Prostate gland (tissue), 2 donors: ENCODE results near the gene FLVCR1. TPM values are rescaled to one million over a fixed set of nuclear protein-coding genes. Genes with fewer than 3 reads are reported as not detected.

Experiments
- DNase-seq: peaks from one replicate; pipeline ENCODE4 v3.0.0-alpha.2; 2019; ENCODE audit warnings: low spot score
- H3K27ac ChIP-seq, 2 donors: fragments of 200-600 bp; sonication (generic); 2 replicates each; pipeline ENCODE4 v1.5.1; 2017 to 2019
- H3K27me3 ChIP-seq: fragments of 200-600 bp; sonication (generic); replicated peaks from 2 replicates; pipeline ENCODE4 v1.5.1; 2019; ENCODE audit not compliant: insufficient read depth
- H3K36me3 ChIP-seq, 2 donors: fragments of 200-600 bp; sonication (generic); 1 replicate in 1 of 2; 2 replicates in 1 of 2; pipeline versions ENCODE4 v1.5.1 to v1.8.1; 2017 to 2019
- H3K4me1 ChIP-seq: fragments of 200-600 bp; sonication (generic); replicated peaks from 2 replicates; pipeline ENCODE4 v1.5.1; 2019
- H3K4me3 ChIP-seq, 2 donors: fragments of 200-600 bp; sonication (generic); 2 replicates each; pipeline ENCODE4 v1.5.1; 2017 to 2019
- H3K9me3 ChIP-seq: fragments of 200-600 bp; sonication (generic); 2 replicates; pipeline ENCODE4 v1.5.1; 2017
- CTCF ChIP-seq, 4 experiments: fragments of 200-600 bp in 2 of 4; fragments of 450-650 bp in 2 of 4; sonication (generic) in 2 of 4; IDR thresholded peaks; 1 replicate in 3 of 4; 2 replicates in 1 of 4; pipeline ENCODE4 v1.5.1; 2016 to 2019; ENCODE audit warnings: antibody characterized with exemption in 4 of 4, mild to moderate bottlenecking in 2 of 4, moderate library complexity in 2 of 4
- POLR2A ChIP-seq: fragments of 450-650 bp; IDR thresholded peaks from one replicate; pipeline ENCODE4 v1.6.1; 2016; ENCODE audit warnings: antibody characterized with exemption, mild to moderate bottlenecking
- POLR2AphosphoS5 ChIP-seq: sonication (generic); formaldehyde crosslinking; IDR thresholded peaks from one replicate; pipeline ENCODE4 v1.6.1; 2017; ENCODE audit warnings: antibody characterized with exemption
- WGBS: methylation state at CpG from one replicate; pipeline ENCODE4 v1.1.5; 2018; 5-methylcytosine and 5-hydroxymethylcytosine counted together
- intact Hi-C: fragments of 100-400 bp; cut with DNase I; formaldehyde crosslinking; loops from one replicate; pipeline ENCODE4 v1.14.2; 2022
- total RNA-seq, 2 donors: library from RNA; depleted of rRNA; stranded (reverse); fragments of >200 nt; gene quantifications; one replicate each; pipeline ENCODE4 v1.1.0, GENCODE V29; 2016

Gene FLVCR1
- total RNA-seq, 2 donors from 2014 or later = 11.1 to 13.4 TPM

DNA sequence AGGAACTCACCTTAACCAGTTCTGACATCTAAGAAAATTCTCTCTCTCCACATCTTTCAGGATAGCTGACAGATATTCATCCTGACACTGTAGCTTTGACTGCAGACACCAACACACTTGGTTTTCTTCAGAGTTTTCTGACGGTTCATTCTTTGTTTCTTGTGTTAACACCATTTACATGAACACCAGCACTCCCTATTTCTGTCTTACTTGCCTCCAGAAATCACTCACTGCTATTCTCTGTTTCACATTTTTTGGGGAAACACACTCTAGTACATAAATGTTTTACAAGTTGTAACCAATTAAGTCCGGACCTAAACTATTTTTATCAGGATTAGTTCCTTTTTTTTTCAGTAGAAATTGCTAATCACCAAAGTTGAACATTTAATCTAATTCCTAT, 15.4 kb downstream of the FLVCR1 start:
- Histone ChIP-seq H3K36me3 (no peaks in the 10 kb centered on the region), H3K9me3 (no peaks in the 10 kb centered on the region), H3K4me1 (no peaks in the 10 kb centered on the region), H3K4me3 (no peak overlapping the region), H3K27ac (no peak overlapping the region), H3K27me3 (no peaks in the 10 kb centered on the region)
- DNase-seq = no peak
- intact Hi-C loops = no loop called here
- WGBS = 66% methylated on average over 2 of the region's 2 CpGs
- TF ChIP-seq POLR2AphosphoS5 (no peak), CTCF (IDR thresholded peaks at IDR 0.05) (no peak), POLR2A (no peak)

DNA sequence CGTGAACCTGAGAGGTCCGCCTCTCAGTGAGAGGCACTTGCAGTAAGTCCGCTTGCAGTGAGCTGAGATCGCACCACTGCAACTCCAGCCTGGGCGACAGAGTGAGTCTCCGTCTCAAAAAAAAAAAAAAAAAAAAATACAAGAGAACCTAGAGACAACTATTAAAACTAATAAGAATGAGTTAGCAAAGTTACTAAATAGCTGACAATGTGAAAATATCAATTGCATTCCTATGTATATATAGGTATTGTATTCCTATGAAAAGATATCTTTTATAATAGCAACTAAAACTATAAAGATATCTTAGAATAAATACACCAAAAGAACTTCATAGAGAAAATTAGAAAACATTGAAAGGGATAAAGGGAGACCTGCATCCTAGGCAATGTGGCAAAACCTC, 20.3 kb downstream of the FLVCR1 start:
- TF ChIP-seq POLR2A (no peak), CTCF (IDR thresholded peaks at IDR 0.05) (no peak), POLR2AphosphoS5 (no peak)
- H3K4me1 ChIP-seq = no peaks in the 10 kb centered on the region
- no peak overlapping the region for H3K4me3 ChIP-seq
- H3K27ac ChIP-seq = no peak overlapping the region
- no peaks in the 10 kb centered on the region for H3K27me3 ChIP-seq
- no peaks in the 10 kb centered on the region for H3K9me3 ChIP-seq
- intact Hi-C loops = no loop called here
- WGBS = 93% methylated on average over 6 of the region's 6 CpGs
- H3K36me3 ChIP-seq = no peaks in the 10 kb centered on the region
- DNase-seq = no peak

DNA sequence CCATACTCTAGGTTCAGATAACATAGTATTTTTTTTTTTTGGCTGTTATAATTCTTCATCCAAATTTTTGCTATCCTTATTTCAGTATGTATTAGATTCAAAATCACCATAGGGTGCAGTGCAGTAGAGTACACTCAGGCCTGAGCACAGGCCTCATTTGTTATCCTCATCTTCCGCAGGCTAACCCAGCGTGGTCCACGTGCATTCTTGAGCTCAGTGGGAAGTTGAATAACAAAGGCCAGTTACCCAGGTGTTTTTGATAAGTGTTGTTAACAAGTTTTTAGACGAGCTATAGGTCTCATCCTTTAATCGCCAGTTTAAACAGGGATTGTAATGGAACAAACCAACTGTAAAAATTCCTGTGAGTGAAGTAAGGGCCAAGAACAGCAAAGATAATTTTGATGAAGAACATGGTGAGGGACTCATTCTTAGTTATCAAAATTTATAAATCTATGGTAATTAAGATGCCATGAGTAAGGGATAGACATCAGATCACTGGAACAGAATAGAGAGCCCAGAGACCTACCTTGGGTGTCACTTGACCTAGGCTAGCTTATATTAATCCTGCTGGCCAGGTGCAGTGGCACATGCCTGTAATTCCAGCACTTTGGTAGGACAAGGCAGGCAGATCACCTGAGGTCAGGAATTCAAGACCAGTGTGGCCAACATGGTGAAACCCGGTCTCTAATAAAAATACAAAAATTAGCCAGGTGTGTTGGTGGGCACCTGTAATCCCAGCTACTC, 22.0 kb downstream of the FLVCR1 start:
- no peak for DNase-seq
- no peaks in the 10 kb centered on the region for H3K27me3 ChIP-seq
- H3K9me3 ChIP-seq = no peaks in the 10 kb centered on the region
- no peaks in the 10 kb centered on the region for H3K36me3 ChIP-seq
- WGBS = 74% methylated on average over 6 of the region's 6 CpGs
- no peaks in the 10 kb centered on the region for H3K4me1 ChIP-seq
- H3K27ac ChIP-seq = no peak overlapping the region
- intact Hi-C loops = no loop called here
- no peak overlapping the region for H3K4me3 ChIP-seq
- TF ChIP-seq POLR2AphosphoS5 (no peak), CTCF (IDR thresholded peaks at IDR 0.05) (no peak), POLR2A (no peak)

- no peaks in the 10 kb centered on the region for H3K36me3 ChIP-seq
- no peaks in the 10 kb centered on the region for H3K27me3 ChIP-seq
- no peak overlapping the region for H3K4me3 ChIP-seq
- 91% methylated on average over 4 of the region's 4 CpGs for WGBS
- intact Hi-C loops = no loop called here
- no peak overlapping the region for H3K27ac ChIP-seq
- no peaks in the 10 kb centered on the region for H3K9me3 ChIP-seq
- TF ChIP-seq CTCF (IDR thresholded peaks at IDR 0.05) (no peak), POLR2A (no peak), POLR2AphosphoS5 (no peak)
- no peak for DNase-seq
- no peaks in the 10 kb centered on the region for H3K4me1 ChIP-seq
Measured at GRCh38 chr1:212884592-212884991, 26.5 kb downstream of the FLVCR1 start.

DNA sequence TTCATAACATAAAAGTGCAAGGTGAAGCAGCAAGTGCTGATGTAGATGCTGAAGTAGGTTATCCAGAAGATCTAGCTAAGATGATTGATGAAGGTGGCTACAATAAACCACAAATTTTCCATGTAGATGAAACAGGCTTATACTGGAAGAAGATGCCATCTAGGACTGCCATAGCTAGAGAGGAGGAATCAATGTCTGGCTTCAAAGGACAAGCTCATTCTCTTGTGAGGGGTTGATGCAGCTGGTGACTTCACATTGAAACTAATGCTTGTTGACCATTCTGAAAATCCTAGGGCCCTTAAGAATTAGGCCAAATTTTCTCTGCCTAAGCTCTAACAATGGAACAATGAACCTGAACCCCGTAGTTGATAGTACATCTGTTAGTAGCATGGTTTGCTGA, 34.0 kb downstream of the FLVCR1 start:
- Histone ChIP-seq H3K4me3 (no peak overlapping the region), H3K4me1 (no peaks in the 10 kb centered on the region), H3K27ac (no peak overlapping the region), H3K27me3 (no peaks in the 10 kb centered on the region), H3K9me3 (no peaks in the 10 kb centered on the region), H3K36me3 (no peaks in the 10 kb centered on the region)
- intact Hi-C loops = no loop called here
- TF ChIP-seq POLR2AphosphoS5 (no peak), POLR2A (no peak), CTCF (IDR thresholded peaks at IDR 0.05) (no peak)
- no peak for DNase-seq
- 92% methylated on average over 1 of the region's 1 CpG for WGBS
